H1 (cell line): ENCODE results near the gene HDHD5. TPM values are rescaled to one million over a fixed set of nuclear protein-coding genes. Genes with fewer than 3 reads are reported as not detected.

Source experiments
- HDAC6 ChIP-seq: IDR thresholded peaks from one replicate; pipeline ENCODE4 v1.7.1; 2012; ENCODE audit warnings: low read depth, mild to moderate bottlenecking, inconsistent platforms, low read length, moderate library complexity
- polyA plus RNA-seq, 7 experiments: library from polyadenylated mRNA; depleted of rRNA in 3 of 7; stranded (reverse) in 5 of 7; unstranded in 2 of 7; fragments of >200 nt in 5 of 7; fragments of 200-250 nt in 2 of 7; gene quantifications; 1 replicate in 5 of 7; 2 replicates in 1 of 7; 4 replicates in 1 of 7; pipeline versions ENCODE4 v1.2.1 to v1.2.3, GENCODE V29; 2011 to 2013; ENCODE audit warnings: missing spikeins in 2 of 7, mixed read lengths in 2 of 7
- total RNA-seq: library from RNA; stranded (reverse); fragmentation: NEBNext Ultra II Directional; extraction: Animal tissue kit (Norgen Biotek cat#: 25700); gene quantifications from 2 replicates; pipeline ENCODE4 v1.2.1, GENCODE V29; 2021

Gene HDHD5
- total and polyA plus RNA-seq, 2 of the 8 experiments (the other 6 are each of a cell fraction or from before 2014, with no cell fraction given) = 68.3 to 123 TPM

DNA sequence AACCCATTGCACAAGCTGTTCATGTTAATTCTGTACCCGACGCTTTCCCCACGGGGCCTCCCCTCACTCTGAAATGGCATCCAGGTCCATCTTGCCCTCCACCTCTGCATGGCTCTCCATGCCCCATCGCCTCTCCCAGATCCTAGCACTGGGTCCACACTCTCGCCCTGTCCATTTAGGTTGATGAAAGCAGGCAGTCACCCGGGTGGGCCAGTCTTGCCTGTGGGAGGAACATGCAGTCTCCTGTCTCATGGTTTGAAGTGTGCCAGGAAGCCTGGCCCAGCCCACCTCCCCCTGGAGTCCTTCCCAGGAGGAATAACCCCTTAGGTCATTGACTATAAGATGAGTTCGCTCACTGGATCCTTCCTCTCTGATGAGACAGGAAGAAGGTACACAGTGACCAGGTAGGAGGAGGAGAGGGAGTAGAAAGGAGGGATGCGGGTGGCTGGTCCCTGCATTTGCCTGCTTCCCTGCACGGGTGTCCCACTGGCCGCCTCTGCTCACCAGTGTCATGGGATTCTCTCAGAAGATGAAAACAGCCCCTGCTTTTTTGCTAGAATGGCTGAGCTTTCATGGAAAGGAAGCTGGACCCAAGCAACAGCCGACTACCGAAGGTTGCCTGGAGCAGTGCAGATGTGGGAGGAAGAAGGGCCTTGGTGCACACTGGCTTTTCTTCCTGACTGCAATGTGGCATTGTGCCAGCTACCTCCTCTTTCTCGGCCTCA lies 44.7 kb downstream of the HDHD5 start (continued):
- TF ChIP-seq HDAC6 = no peak
- TF ChIP-seq, all 59 proteins: peak for 0
